ENCODE data around the gene FAM118A.
A peak's percentile ranks its signal among the peaks of the same experiment; 100 is the strongest.
"Not testable (repeated sequence)": the region's sequence is repeated elsewhere in the genome, so short reads cannot be mapped to it uniquely, and the experiment has no call there.

Gene FAM118A

GRCh38 chr22:45310331-45310976 is 720 bp downstream of the FAM118A start:
- no peak for DNase-seq (ENCODE audit: low read depth)

GRCh38 chr22:45310977-45311531 is 1.3 kb downstream of the FAM118A start:
- no peak for DNase-seq (ENCODE audit: low read depth)

GRCh38 chr22:45312415-45312814 is 2.7 kb downstream of the FAM118A start:
- no peak for DNase-seq (ENCODE audit: low read depth)

GRCh38 chr22:45312856-45313255 is 3.1 kb downstream of the FAM118A start:
- DNase-seq (ENCODE audit: low read depth): no peak

GRCh38 chr22:45314054-45314721 is 4.5 kb downstream of the FAM118A start:
- DNase-seq (ENCODE audit: low read depth): no peak

GRCh38 chr22:45314786-45315185 is 5.1 kb downstream of the FAM118A start:
- DNase-seq (ENCODE audit: low read depth): no peak

GRCh38 chr22:45316796-45317526 is 7.2 kb downstream of the FAM118A start:
- DNase-seq (ENCODE audit: low read depth): no peak

GRCh38 chr22:45317551-45318167 is 7.9 kb downstream of the FAM118A start:
- no peak for DNase-seq (ENCODE audit: low read depth)

- peak; percentile 51 for DNase-seq (ENCODE audit: low read depth)
Observed at GRCh38 chr22:45318168-45318557, 8.4 kb downstream of the FAM118A start.

- no peak for DNase-seq (ENCODE audit: low read depth)
Observed at GRCh38 chr22:45318558-45319323, 9.0 kb downstream of the FAM118A start.

GRCh38 chr22:45319324-45319685 is 9.6 kb downstream of the FAM118A start:
- DNase-seq (ENCODE audit: low read depth): no peak

GRCh38 chr22:45320357-45320976 is 10.7 kb downstream of the FAM118A start:
- no peak for DNase-seq (ENCODE audit: low read depth)

GRCh38 chr22:45321827-45322226 is 12.1 kb downstream of the FAM118A start:
- DNase-seq (ENCODE audit: low read depth): no peak

- no peak for DNase-seq (ENCODE audit: low read depth)
Observed at GRCh38 chr22:45322873-45323525, 13.3 kb downstream of the FAM118A start.

GRCh38 chr22:45323695-45324094 is 14.0 kb downstream of the FAM118A start:
- DNase-seq (ENCODE audit: low read depth): no peak

GRCh38 chr22:45324311-45324711 is 14.6 kb downstream of the FAM118A start:
- DNase-seq (ENCODE audit: low read depth): no peak

GRCh38 chr22:45328261-45328660 is 18.5 kb downstream of the FAM118A start:
- DNase-seq (ENCODE audit: low read depth): not testable (repeated sequence)

- DNase-seq (ENCODE audit: low read depth): no peak
Observed at GRCh38 chr22:45328822-45329529, 19.2 kb downstream of the FAM118A start.

GRCh38 chr22:45329530-45329936 is 19.8 kb downstream of the FAM118A start:
- no peak for DNase-seq (ENCODE audit: low read depth)

GRCh38 chr22:45330548-45330947 is 20.8 kb downstream of the FAM118A start:
- DNase-seq (ENCODE audit: low read depth): no peak
